GM21390 (cell line): ENCODE data around the gene LAMTOR4.

Experiments used
- ATAC-seq: cut with Tn5 transposase; IDR thresholded peaks from one replicate; pipeline ENCODE4 v1.9.1; 2021; ENCODE audit not compliant: unreplicated experiment

The LAMTOR4 gene

DNA sequence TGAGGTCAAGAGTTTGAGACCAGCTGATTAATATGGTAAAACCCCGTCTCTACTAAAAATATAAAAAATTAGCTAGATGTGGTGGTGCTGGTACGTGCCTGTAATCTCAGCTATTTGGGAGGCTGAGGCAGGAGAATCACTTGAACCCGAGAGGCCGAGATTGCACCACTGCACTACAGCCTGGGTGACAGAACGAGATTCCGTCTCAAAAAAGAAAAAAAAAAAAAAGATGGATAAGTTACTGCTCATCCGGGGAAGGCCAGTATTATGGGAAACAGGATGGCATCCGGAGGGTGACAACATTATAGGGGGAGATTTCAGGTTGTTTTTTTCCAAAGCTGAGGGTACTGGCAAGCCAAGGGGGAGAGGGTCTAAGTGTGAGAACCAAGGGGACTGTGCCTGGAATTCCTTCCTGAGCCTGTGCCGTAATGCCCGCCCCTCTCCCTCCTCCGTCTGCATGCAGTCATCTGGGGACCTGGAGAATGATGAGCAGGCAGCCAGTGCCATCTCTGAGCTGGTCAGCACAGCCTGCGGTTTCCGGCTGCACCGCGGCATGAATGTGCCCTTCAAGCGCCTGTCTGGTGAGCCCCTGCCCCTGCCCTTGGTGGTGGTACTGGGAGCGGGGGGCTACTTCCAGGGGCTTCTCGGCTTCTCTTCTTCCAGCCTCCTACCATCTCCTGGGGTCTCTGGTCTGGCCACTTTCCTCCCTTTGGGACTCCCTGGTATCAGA lies 4.4 kb downstream of the LAMTOR4 start:
- ATAC-seq: no peak

DNA sequence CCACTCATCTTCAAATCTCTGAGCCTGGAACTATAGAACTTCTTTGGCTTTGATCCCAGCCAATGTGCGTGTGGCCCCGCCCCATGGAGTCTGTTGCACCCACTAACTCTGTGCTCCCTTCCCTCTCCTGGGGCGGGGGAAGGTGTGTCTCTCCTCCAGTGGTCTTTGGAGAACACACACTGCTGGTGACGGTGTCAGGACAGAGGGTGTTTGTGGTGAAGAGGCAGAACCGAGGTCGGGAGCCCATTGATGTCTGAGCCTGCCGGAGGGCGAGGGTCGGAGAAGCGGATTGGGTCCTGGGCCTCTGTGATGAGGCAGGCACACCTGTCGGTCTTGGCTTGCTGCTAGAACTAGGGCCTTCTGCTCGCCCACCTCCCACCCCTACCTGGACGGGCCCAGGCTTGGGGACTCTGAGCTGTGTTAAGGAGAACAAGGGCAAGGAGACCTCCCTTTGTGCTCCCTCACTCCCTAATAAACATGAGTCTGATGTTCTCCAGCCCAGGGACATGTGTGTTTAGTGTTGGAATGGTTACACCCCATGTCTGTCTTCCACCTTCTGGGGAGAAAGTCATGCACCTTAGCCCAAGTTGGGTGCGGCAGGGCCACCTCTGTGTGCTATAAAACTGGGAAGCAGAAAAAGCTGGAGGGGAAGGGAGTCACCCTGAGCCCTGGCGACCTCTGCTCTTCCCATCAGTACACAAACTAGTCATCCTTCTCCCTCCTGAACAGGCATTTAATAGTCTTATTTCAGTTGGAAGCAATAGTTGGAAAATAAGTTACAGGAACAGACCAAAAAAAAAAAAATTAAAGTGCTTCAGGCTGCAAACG lies 5.2 kb downstream of the LAMTOR4 start:
- ATAC-seq: no peak

DNA sequence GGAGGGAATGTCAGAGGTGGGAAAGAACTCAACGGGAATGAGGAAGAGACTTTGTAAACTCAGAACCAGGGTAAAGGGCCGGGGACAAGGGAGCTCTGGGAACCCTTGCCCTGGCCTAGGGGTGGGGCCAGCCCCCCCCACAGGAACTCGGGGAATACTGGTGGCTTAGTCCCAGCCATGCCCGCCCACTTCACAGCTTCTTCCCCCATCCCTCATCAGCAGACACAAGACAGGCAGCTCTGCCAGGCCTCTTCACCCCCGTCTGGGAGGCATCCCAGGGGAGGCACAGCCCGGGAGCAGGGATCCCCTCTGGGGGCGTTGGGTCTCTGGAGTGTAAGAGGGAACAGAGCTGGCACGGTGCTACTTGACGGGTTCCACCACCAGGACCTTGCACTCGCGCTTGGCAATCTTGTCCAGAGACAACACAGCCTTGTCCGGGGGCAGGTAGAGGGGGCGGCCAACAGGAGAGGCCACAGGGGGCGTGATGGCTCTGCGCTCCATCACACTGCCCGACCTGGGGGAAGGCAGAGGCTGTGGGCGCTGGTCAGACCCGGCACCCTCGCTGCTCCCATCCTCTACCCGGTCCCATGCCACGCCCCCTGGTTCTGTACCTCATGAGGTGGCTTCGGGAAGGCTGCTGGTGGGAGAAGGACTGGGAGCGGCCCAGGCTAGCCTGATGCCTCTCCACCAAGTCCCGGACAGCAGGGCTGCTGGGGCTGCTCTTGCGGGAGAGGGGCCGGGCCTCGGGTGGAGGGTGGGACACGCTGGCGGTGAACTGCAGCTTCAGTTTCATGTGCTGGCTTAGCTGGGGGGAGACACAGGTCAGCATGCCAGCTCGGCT lies 6.2 kb downstream of the LAMTOR4 start:
- ATAC-seq: no peak

DNA sequence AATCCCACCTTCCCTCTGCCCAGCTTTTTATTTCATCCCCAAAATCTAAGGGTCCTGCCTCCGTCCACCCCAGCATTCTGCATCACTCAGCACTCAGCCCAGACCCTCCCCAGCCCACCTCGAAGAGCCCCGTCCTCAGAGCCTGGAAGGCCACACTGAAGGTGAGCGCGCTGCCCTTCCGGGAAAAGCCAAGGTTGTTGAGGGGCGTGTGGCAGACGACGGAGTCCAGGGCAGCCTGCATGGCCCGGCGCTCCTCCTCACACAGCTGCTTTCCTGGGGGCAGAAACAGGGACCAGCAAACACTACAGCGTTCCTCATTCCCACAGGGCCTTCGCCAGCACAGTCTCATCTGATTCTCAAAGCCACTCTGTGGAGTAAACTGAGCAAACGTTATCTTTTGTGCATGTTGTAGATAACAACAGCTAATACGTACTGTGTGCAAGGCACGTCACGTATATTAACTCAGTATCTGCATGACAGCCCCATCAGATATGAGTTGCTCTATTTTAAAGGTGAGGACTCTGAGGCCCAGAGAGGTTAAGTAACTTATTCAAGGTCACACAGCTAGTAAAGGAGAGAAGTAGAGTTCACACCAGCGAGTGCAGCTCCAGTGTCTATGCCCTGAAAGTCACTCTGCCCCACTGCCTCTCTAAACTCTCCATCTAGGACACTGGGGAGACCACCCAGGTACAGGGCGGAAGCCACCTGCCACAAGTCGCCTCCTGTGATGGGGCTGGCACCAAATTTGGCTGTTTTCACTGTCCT lies 7.0 kb downstream of the LAMTOR4 start:
- ATAC-seq: no peak

DNA sequence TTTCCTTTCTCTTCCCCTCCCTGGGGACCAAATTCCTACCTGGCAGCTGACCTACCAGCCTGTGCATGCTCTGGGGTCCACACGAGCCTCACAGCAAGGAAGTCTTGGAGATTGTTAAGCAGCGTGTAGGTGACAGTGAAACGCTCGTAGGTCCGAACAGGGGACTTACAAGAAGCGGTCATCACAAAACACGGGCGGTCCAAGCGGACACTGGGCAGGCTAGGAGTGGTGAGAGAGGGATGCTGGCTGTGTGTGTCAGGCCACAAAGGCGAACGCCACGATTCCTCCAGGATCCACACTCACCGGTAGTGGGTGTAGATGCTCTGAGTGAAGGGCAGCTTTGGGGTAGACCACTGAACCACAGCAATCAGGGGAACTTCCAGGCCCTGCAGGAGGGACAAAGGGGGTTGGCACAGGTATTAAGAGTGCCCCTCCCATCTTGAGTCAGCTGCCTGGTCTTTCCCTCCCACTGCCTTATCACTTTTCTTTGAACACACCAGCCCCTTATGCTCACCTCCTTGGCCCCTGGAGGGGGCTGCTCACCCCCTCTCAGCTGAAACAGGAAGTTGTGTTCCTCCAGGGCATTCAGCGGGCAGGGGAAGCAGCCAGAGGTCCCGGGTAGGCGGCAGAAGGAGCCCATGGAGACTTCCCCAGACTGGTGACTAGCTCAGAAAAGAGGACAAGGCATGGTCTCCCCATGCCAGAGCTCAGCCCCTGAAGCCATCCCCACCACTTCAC lies 7.8 kb downstream of the LAMTOR4 start:
- no peak for ATAC-seq

DNA sequence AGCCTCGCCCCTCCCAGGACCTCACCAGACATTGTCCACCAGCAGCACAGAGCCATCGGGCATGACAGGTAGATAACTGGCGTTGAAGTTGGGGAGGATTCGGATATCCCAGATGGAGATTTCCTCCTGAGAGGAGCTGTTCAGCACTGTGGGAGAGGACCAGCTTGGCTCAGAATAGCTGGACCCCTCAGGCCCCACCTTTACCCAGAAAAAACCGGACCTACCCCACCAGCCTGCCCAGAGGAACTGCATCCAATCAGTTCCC lies 8.3 kb downstream of the LAMTOR4 start:
- no peak for ATAC-seq

DNA sequence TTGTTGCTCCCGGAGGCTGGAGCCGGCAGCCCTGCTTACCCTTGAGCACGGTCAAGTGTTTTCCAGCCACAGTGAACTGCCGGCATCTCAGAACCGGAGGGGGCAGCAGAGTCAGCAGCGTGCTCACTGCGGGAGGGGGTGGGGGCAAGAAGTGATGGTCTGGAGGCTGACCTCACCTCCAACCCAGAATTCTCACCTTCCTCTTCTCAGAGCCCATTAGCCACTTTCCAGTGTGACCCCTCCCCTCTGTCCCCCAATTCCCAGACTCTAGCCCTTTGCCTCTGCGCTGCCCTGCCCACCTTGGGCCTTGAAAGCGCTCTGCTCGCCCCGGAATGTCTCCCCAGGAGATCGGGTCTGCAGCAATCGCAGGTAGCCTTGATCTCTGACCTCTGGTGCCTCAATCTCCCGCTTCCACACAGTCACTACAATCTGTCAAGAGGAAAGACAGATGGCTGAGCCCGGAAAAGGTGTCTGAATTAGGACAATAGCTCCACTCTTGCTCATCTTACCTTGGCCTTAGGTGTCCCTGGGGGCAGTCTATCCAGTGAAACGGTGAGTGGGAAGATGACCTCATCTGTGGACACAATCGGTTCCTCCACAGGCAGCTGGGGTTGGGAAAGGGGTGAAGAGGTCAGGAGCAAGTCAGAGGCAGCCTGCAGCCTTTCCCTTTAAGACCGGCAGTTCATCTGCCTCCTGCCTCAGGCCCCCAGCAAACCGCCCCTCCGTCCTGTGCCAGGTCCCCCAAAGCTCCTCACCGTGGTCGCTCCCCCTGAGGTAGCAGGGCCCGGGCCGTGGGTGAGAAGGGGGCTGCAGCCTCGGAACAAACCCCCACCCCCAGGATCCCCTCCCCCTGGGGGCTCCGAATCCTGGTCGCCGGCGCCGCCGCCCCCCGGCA lies 8.9 kb downstream of the LAMTOR4 start:
- no peak for ATAC-seq

DNA sequence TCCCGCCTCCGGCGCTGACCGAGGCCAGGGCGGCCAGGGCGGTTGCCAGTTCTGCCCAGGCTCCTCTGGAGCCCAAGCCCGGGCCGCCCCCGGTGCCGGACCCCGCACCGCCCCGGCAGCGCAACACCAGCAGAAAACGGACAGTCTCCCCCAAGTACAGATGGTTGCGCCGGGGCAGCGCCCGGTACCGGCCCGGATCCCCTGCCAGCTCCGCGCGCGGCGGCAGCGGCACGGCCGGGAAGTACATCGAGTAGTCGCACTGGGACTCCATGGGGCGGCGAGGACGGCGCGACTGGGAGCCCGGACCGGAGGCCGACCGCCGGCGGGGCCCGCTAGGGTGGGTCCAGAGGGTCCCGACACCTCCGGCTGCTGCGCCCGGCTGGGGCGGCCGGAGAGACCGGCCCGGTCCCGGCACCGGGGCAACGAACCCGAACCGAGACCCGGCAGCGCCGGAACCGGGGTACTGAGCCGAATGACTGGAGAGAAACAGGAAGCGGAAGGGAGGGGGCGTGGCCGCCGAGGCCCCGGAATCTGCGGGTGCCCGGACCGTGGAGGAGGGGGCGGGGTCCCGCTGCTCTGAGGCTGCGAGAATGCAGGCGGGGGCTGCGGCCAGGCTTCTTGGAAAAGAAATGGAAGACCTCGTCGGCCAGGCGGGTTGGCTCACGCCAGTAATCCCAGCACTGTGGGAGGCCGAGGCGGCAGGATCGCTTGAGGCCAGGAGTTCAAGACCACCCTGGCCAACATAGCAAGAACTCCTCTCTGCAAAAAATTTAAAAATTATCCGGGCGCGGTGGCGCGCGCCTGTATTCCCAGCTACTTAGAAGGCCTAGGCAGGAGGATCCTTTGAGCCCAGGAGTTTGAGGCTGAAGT lies 9.7 kb downstream of the LAMTOR4 start, which contains the start of gene TRAPPC14:
Gene TRAPPC14, minus strand, starts transcription at position 495 of the 870 bp plus-strand sequence. Its CDS starts 224 bp downstream, at position 271.
- peak; percentile 81 for ATAC-seq

DNA sequence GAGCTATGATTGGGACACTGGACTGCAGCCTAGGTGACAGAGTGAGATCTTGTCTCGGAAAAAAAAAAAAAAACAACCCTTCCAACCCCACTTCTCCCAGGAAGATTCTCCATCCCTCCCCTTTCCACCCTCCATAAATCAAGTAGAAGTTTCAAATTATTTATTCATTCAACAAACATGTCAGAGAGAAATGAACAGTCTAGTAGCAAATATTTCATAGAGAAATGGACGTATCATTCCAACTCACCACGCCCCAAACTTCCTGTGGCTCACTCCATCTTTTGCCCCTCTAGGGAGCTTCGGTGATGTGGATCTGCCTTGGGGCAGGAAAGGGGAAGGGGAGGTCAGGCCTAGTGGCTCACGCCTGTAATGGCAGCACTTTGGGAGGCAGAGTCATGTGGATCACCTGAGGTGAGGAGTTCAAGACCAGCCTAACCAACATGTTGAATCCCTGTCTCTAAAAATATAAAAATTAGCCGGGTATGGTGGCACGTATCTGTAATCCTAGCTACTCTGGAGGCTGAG lies 10.4 kb downstream of the LAMTOR4 start:
- no peak for ATAC-seq

DNA sequence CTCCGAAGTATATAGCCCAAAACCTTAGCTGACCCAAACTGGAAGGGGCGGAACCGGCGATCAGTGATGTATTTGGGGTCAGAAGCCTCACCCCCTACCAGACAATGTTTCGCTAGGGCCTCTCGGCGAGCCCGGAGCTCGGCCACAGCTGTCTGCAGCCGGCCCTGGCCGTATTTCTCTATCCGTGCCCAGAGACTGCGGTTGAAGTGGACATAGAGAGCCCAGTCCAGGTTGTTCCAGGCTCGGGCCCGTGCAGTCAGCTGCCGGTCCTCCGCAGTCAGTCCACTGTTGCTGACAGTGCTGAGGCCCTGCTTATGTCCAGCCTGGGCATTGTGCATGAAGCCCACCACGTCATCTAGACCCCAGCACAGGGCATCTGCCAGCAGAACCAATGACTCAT lies 11.3 kb downstream of the LAMTOR4 start:
- no peak for ATAC-seq

DNA sequence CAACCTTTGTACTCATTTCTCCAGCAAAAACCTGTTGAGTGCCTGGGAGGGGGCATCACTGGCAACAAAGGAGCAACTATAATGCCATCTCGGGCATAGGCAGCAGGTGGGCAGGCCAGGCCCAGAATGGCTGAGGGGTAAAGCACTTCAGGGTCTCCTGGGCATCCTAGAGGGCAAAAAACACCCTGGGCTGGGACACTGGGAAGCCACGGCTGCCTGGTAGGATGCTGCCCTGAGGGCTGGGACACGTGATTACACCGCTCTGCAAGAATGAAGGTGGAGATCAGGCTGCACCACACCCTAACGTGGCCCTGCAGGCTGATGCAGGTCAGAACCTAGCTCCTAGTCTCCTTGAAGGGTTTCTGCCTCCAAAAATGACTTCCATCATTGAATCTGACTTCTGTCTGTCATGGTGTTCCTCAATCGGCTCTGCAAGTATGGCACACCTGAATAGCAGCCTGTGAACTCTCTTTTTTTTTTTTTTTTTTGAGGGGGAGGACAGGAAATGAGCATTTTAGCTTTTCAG lies 14.4 kb downstream of the LAMTOR4 start:
- ATAC-seq: no peak

DNA sequence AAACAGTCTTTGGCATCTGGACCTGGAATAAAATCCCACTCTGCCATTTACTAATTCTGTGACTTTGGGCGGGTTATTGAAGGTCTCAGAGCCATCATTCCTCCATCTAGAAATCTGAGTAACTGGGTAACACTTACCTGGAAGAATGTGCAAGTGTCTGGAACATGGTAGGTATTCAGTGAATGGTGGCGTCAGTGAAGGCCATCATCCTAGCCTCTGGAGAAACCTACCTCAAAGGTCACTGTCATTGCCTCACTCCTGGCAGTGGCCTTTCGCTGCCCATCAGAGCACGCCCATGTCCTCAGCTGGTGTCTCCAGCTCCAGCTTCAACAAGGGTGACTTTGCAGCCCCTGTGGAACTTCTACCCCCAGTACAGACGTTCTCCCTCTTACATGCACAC lies 15.2 kb downstream of the LAMTOR4 start:
- no peak for ATAC-seq

DNA sequence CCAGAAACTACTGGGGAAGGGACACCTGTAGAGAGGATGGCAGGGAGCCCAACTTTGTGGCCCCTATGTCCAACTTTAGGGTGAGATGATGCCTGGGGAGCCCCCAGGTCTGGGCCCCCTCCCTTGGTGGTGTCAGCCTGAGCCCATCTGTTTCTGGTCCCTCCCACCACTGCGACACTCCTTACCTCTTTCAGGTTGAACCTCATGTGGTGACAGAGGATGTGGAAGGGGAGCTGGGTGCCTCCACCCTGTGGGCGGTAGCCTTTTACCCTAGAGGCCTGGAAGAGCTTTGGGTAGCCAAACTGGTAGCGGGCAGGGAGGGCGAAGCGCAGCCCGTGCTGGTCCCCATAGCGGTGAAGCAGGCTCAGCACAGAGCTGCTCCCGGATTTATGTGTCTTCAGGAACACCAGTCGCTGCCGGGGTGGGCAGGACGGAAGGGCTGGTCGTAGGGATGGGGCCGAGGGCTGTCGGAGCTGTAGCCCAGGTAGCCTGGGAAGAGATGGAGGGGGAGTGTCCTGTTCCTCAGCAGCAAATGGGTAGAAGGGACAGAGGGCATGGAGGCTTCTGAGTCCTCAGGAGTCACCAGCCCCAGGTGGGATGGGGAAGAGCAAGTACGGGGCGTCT lies 17.7 kb downstream of the LAMTOR4 start:
- ATAC-seq: no peak

DNA sequence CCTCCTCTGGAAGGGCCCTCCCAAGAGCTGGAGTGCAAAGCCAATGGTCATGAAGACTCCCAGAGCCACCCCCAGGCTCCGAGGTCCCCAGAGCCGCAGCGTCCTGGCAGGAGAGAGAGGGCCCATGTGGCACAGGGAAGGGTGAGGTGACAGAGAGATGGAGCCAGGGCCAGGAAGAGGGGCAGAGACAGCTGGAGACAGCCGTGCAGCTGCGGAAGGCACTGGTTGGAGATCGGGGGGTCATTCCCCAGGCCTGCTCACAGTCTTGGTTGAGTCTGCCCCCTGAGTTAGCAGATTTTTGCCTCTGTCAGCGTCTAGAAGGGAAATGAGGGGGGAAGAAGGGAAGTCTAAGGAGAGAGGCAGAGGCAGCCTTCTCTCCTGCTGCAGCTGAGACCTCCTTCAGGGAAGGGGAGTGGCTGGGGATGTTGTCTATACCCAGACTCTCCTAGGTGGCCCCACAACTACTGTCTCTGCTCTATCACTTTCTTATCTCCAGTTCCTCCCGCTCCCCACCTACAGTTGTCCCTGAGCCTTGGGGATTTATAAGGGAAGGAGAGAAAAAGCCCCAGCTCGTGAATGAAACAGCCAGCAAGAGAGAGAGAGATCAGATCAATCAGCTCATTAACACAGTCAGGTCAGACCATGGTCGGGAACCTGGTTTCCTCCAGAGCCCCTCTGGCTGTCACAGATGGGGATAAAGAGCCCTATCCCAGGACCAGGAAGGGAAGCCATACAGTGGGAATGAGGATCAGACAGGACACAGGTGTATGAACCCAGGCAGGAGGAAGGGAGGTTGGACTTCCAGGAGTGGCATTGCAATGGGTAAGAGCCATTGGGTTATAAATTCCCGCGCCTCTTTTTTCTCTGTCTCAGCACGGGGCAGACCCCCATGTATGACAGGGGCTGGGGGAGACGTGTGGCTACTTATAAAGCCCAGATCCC lies 18.5 kb downstream of the LAMTOR4 start:
- ATAC-seq: no peak

DNA sequence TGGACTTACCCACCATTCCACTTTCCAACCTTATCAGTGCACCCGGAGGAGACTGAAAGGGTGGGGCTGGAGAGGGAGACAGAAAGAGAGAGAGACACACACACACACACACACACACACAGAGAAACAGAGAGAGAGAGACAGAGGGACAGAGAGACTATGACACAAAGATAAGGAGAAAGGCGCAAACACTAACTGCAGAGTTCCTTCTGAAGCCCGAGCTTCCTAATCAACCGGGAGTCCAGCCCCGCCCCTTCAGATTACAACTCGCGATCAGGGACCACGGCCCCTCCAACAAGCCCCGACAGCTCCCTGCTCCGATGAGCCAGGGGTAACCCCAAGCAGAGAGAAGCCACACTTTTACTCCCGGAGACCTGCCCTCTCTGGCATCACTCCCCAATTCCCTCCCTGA lies 19.2 kb downstream of the LAMTOR4 start:
- ATAC-seq: no peak

DNA sequence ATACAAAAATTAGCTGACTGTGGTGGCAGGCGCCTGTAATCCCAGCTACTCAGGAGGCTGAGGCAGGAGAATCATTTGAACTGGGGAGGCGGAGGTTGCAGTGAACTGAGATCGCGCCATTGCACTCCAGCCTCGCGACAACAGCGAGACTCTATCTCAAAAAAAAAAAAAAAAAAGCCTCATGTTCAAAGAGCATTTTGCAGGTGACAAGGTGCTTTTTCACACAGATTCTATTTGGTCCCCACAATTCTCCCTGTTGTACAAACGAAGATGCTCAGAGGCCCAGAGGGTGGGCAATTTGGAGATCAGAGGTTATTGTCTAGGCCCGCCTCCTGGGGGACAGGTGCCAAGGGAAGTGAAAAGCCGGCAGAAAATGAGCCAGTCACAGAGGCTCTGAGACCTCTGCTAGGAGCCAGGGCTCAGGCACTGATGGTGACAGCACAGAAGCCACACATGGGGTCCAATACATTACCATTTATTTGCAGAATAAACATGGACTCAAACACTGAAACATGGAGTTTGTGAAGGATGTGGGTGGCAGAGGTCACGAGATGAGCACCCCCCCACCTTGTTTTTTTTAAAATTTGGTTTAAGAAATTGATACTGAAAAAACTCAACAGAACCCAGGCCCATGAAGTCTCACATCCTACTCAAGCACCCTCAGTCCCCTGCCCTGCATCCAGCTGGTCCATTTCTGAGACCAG lies 20.6 kb downstream of the LAMTOR4 start:
- no peak for ATAC-seq
